Aorta (tissue), 5 donors: ENCODE results near the gene KIF2C. TPM values are rescaled to one million over a fixed set of nuclear protein-coding genes. Genes with fewer than 3 reads are reported as not detected.

ENCODE experiments used
- ATAC-seq: fragments of 200-7000 bp; cut with Tn5 transposase; one replicate; pipeline ENCODE4 v1.9.1; 2022; ENCODE audit warnings: moderate library complexity; ENCODE audit not compliant: low FRiP score
- DNase-seq, 2 donors: peaks; one replicate each; pipeline ENCODE4 v3.0.0-alpha.2; 2020
- H3K27ac ChIP-seq, 2 donors: one replicate each; pipeline ENCODE4 v1.5.1; 2013; ENCODE audit warnings: low read length in 2 of 2, mild to moderate bottlenecking in 2 of 2, moderate library complexity in 2 of 2, control low read depth in 1 of 2, inconsistent platforms in 1 of 2, low read depth in 1 of 2
- H3K27me3 ChIP-seq, 2 donors: one replicate each; pipeline ENCODE4 v1.6.1; 2013; ENCODE audit warnings: control low read depth in 1 of 2, low read length in 1 of 2, mild to moderate bottlenecking in 1 of 2, moderate library complexity in 1 of 2; ENCODE audit not compliant: insufficient read depth in 2 of 2, control insufficient read depth in 1 of 2
- H3K36me3 ChIP-seq, 2 donors: one replicate each; pipeline ENCODE4 v1.6.1; 2013; ENCODE audit warnings: control low read depth in 1 of 2, low read length in 1 of 2, mild to moderate bottlenecking in 1 of 2; ENCODE audit not compliant: insufficient read depth in 2 of 2, control insufficient read depth in 1 of 2
- H3K4me1 ChIP-seq, 2 donors: one replicate each; pipeline ENCODE4 v1.6.1; 2013; ENCODE audit warnings: low read length in 2 of 2, control low read depth in 1 of 2, mild to moderate bottlenecking in 1 of 2, moderate library complexity in 1 of 2; ENCODE audit not compliant: insufficient read depth in 2 of 2, control insufficient read depth in 1 of 2
- H3K4me3 ChIP-seq, 2 donors: one replicate each; pipeline ENCODE4 v1.5.1; 2013; ENCODE audit warnings: low read length in 2 of 2, control low read depth in 1 of 2, mild to moderate bottlenecking in 1 of 2
- H3K9me3 ChIP-seq: one replicate; pipeline ENCODE4 v1.6.1; 2013; ENCODE audit warnings: mild to moderate bottlenecking, low read length; ENCODE audit not compliant: control insufficient read depth
- WGBS, 2 donors: extraction: QIAGEN DNeasy Blood & Tissue Kit; methylation state at CpG; one replicate each; pipeline ENCODE4 v1.1.7; 2013; 5-methylcytosine and 5-hydroxymethylcytosine counted together
- intact Hi-C, 2 donors: fragments of 100-400 bp; cut with DNase I; formaldehyde crosslinking; loops; one replicate each; pipeline versions ENCODE4 v1.14.2 to v1.15.0; 2022
- polyA plus RNA-seq, 2 donors: library from polyadenylated mRNA; stranded (reverse); fragments of 200-250 nt; gene quantifications; one replicate each; pipeline ENCODE4 v1.2.3, GENCODE V29; 2013
- total RNA-seq, 2 donors: library from RNA; stranded (reverse); fragmentation: NEBNext Ultra II Directional; extraction: Animal tissue kit (Norgen Biotek cat#: 25700); gene quantifications; one replicate each; pipeline ENCODE4 v1.2.1, GENCODE V29; 2021
- donor health status: healthy with polysubstance abuse.
- donor health status: Bipolar disorder and iron deficiency.
- donor health status: DM: no; HTN: no; CAD: no.
- donor health status: DM: no; HTN: no; CAD: no.
- donor health status: DM: yes; HTN: yes; CAD: no.

Gene KIF2C
- total and polyA plus RNA-seq, 4 donors: 0.75 to 3.5 (median 1.6) TPM

DNA sequence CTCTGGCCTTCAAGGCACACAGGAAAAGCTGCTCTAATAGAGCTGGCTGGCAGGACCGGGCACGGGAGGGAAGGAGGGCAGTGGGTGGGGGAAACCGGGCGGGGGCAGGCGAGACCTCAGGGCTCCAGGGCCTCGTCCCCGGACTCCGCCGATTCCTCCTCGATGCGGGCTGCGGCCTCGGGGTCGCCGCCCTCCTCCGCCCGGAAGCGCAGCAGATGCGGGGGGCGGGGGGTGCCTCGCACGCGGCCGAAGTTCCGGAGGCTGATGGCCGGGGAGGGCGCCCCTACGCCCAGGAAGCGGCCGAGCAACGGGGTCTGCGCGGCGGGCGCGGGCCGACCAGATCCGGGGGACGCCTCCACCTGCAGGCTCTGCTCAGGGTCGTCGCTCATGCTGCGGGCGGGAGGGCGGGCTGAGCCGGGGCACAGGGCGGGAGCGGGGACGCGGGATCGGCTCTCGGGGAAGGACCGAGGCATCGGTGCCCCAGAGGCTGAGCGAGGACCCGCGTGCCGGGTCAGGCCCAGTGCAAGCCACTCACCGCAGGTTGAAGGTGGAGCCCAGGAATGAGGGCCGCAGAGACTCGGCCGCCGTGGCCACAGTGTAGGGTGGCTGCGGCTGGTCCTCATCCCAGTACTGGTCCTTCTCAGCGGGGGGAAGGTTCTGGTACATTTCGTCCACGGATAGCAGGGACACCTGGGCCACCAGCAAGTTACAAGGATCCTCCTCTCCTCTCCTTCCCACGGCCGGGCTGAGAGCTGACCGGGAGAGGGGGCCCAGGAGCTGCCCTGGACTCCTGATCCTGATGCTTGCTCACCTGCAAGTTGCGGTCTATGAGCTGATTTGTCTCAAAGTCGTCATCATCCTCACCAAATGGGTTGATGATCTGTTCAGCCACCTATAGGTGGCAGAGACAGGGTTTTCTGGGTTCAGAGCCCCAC, 44.7 kb downstream of the KIF2C start:
- no peaks in the 10 kb centered on the region for H3K36me3 ChIP-seq
- DNase-seq: peak in 1 of 2 donors; percentile 78
- 7 to 13% methylated on average over 44 to 71 of the region's 71 CpGs for WGBS, 2 donors
- no peaks in the 10 kb centered on the region for H3K4me1 ChIP-seq
- H3K9me3 ChIP-seq: no peaks in the 10 kb centered on the region
- no peaks in the 10 kb centered on the region for H3K27me3 ChIP-seq
- peak overlapping the region in 1 of 2 donors; percentile 38 for H3K4me3 ChIP-seq
- no peak overlapping the region for H3K27ac ChIP-seq
- intact Hi-C loops: loop anchor here (5.0 to 10.0 kb wide), 2 partner anchors 48 to 50 kb away; no protein-coding TSS in a partner anchor
- peak; percentile 28 for ATAC-seq

DNA sequence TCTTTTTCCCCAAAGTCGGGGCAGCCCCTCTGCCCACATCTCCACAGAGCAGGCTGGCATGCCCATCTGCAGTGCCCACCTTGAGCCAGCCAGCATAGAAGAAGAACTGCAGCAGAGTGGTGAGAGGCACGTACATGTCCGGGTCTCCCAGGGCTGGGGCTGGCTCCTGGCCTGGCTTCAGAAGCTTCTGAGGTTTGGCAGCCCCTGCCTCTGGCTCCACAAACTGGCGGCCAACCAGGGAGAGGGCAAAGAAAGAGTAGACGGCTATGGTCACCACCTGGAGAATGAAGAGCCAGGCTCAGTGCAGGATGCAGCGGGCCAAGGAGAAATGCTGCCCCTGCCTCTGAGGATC, 45.4 kb downstream of the KIF2C start:
- Histone ChIP-seq H3K27ac (no peak overlapping the region), H3K36me3 (no peaks in the 10 kb centered on the region), H3K27me3 (no peaks in the 10 kb centered on the region), H3K4me3 (no peak overlapping the region), H3K9me3 (no peaks in the 10 kb centered on the region), H3K4me1 (no peaks in the 10 kb centered on the region)
- ATAC-seq: no peak
- 67% methylated on average over 6 of the region's 6 CpGs for WGBS, 2 donors
- intact Hi-C loops: loop anchor here (5.0 to 10.0 kb wide), 2 partner anchors 47 to 50 kb away; no protein-coding TSS in a partner anchor
- peak in 1 of 2 donors; percentile 73 for DNase-seq

DNA sequence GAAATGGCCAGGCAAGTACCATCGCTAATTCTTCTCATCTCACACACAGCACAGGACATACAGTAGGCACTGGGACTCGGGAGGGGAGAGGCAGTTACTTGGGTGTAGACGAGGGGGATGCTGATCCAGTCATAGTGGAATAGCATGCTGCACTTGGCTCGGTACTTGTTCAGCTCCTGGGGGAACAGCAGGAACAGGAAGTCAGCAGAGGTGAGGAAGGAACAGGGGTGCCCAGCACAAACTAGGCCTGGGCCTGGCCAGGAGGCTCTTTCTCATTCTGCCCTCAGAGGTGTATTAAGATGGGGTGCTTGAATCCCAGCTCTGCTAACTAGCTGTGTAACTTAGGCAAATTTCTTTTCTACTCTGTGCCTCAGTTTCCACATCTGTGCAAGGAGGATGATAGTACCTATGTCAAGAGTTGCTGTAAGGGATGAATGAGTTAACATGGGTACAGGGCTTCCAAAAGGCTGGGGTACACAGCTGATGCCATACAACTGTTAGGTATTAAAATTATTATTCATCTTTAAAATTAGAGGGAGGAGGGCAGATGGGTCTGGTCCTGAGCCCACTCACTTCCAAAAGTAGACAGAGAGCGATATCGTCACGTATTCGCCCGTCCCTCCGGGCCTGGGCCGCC, 46.0 kb downstream of the KIF2C start:
- DNase-seq (no peak), ATAC-seq (no peak)
- Histone ChIP-seq H3K27me3 (no peaks in the 10 kb centered on the region), H3K36me3 (no peaks in the 10 kb centered on the region), H3K9me3 (no peaks in the 10 kb centered on the region), H3K4me1 (no peaks in the 10 kb centered on the region), H3K4me3 (no peak overlapping the region), H3K27ac (peak overlapping the region in 1 of 2 donors; percentile 23)
- intact Hi-C loops: loop anchor here (5.0 to 10.0 kb wide), 2 partner anchors 47 to 49 kb away; no protein-coding TSS in a partner anchor
- WGBS, 2 donors: 43 to 46% methylated on average over 11 of the region's 11 CpGs

GRCh38 chr1:44786138-44786840, 46.7 kb downstream of the KIF2C start:
- peak; percentile 81 to 89 for DNase-seq
- intact Hi-C loops: loop anchor here (5.0 to 10.0 kb wide), 2 partner anchors 46 to 49 kb away; no protein-coding TSS in a partner anchor
- Histone ChIP-seq H3K27me3 (no peaks in the 10 kb centered on the region), H3K9me3 (no peaks in the 10 kb centered on the region), H3K36me3 (no peaks in the 10 kb centered on the region), H3K27ac (peak overlapping the region in 1 of 2 donors; percentile 74), H3K4me1 (no peaks in the 10 kb centered on the region), H3K4me3 (peak overlapping the region in 1 of 2 donors; percentile 23)
- WGBS, 2 donors: 5 to 6% methylated on average over 48 to 49 of the region's 49 CpGs
- ATAC-seq: peak; percentile 79

DNA sequence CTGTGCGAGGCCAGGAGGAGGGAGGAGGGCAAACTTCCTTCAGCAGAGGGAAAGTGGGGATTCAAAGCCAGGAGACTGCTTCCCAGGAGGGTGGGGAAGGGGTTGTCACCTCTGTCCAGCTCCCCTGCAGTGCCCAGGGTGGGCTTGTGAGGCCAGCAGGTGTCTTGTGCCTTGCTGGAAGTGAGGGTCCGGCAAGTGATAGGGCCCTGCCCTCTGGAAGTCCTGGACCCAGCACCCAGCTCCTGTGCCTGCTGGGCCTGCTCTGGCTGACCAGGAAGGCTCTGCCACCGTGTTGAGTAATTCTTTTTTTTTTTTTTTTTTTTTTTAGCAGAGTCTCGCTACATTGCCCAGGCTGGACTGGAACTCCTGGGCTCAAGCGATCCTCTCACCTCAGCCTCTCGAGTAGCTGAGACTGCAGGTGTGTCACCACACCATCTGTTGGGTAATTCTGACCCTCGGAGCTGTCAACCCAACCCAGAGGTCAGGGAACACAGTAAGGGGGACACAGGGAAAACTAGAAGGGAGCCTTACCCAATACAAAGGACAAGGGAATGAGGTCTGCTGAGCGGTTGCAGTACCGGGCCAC, 47.3 kb downstream of the KIF2C start:
- Histone ChIP-seq H3K36me3 (no peaks in the 10 kb centered on the region), H3K27me3 (no peaks in the 10 kb centered on the region), H3K9me3 (no peaks in the 10 kb centered on the region), H3K27ac (peak overlapping the region in 1 of 2 donors; percentile 74), H3K4me1 (no peaks in the 10 kb centered on the region), H3K4me3 (no peak overlapping the region)
- DNase-seq (peak in 1 of 2 donors; percentile 67), ATAC-seq (peak; percentile 3)
- intact Hi-C loops: loop anchor here (5.0 to 10.0 kb wide), 2 partner anchors 45 to 48 kb away; no protein-coding TSS in a partner anchor
- 79 to 83% methylated on average over 9 of the region's 9 CpGs for WGBS, 2 donors

GRCh38 chr1:44787506-44787905, 47.9 kb downstream of the KIF2C start:
- intact Hi-C loops: loop anchor here (5.0 to 10.0 kb wide), 2 partner anchors 45 to 47 kb away; no protein-coding TSS in a partner anchor
- WGBS, 2 donors: 96 to 99% methylated on average over 10 of the region's 10 CpGs
- Histone ChIP-seq H3K36me3 (no peaks in the 10 kb centered on the region), H3K27me3 (no peaks in the 10 kb centered on the region), H3K27ac (no peak overlapping the region), H3K9me3 (no peaks in the 10 kb centered on the region), H3K4me1 (no peaks in the 10 kb centered on the region), H3K4me3 (no peak overlapping the region)
- DNase-seq (peak in 1 of 2 donors; percentile 72), ATAC-seq (no peak)

DNA sequence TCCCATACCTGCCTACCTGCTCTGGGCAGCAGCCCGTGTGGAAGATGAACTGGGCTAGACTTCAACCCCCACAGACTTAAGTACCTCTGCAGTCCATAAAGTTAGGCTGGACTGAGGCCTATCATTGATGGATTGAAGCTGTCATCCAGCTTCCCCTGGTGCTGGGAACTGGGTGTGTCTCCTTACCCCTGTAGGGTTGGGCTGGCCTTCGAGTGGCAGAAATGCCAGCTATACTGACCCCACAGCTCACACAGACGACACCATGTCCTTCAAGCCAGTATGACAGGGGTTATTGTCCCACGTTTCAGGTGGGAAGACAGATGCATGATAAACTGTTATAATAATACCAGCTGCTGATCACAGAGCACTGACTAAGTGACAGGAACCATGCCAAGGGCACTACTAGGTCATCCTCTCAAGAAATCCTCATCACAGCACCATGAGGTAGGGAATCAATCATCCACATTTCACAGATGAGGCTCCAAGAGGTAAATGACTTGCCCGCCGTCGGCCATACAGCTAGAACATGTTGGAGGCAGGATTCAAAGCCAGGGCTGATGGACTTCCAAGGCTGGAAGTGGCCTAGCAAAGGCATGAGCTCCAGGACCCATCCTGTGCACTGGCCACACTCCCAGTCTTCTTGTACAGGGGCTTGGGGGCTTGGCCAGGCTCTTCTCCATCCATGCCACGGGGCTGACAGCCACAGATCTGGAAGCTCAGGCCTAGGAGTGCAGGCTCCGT, 48.7 kb downstream of the KIF2C start, which contains the start of gene BEST4:
Gene BEST4, minus strand, starts transcription at position 51 of the 741 bp plus-strand sequence. CDS start 465 bp downstream, outside the sequence.
- intact Hi-C loops: loop anchor here (5.0 to 10.0 kb wide), 2 partner anchors 44 to 47 kb away; no protein-coding TSS in a partner anchor
- DNase-seq: peak in 1 of 2 donors; percentile 61
- H3K27me3 ChIP-seq: no peaks in the 10 kb centered on the region
- no peaks in the 10 kb centered on the region for H3K36me3 ChIP-seq
- WGBS, 2 donors: 85 to 88% methylated on average over 9 of the region's 9 CpGs
- no peak for ATAC-seq
- H3K4me3 ChIP-seq: no peak within 1 kb of the TSS
- H3K27ac ChIP-seq: no peak within 1 kb of the TSS
- no peaks in the 10 kb centered on the region for H3K9me3 ChIP-seq
- H3K4me1 ChIP-seq: no peaks in the 10 kb centered on the region
